ENCODE results near the gene FN3K.

FN3K gene

GRCh38 chr17:82750241-82750908, 15.0 kb downstream of the FN3K start:
- no peak for TF ChIP-seq CTCF (IDR thresholded peaks at IDR 0.05; ENCODE audit: extremely low read depth, insufficient read depth, missing control alignments)
- in situ Hi-C loops (cut with MboI; ENCODE audit: low pct_unique_long_range_greater_than_20kb, low sequenced_read_pairs, unreplicated experiment): no loop called here
- DNase-seq (ENCODE audit: low spot score): no peak

- DNase-seq (ENCODE audit: low spot score): no peak
- TF ChIP-seq CTCF (IDR thresholded peaks at IDR 0.05; ENCODE audit: extremely low read depth, insufficient read depth, missing control alignments): no peak
- in situ Hi-C loops (cut with MboI; ENCODE audit: low pct_unique_long_range_greater_than_20kb, low sequenced_read_pairs, unreplicated experiment): no loop called here
Measured at GRCh38 chr17:82751171-82751570, 15.8 kb downstream of the FN3K start.

- in situ Hi-C loops (cut with MboI; ENCODE audit: low pct_unique_long_range_greater_than_20kb, low sequenced_read_pairs, unreplicated experiment): no loop called here
- DNase-seq (ENCODE audit: low spot score): peak; percentile 99
- TF ChIP-seq CTCF (IDR thresholded peaks at IDR 0.05; ENCODE audit: extremely low read depth, insufficient read depth, missing control alignments): no peak
Measured at GRCh38 chr17:82751571-82752370, 16.4 kb downstream of the FN3K start, which contains the start of gene TBCD. Gene TBCD (plus strand): TSS chr17:82752065. CDS start chr17:82752194, 129 bp downstream.

GRCh38 chr17:82752371-82753200, 17.2 kb downstream of the FN3K start:
- DNase-seq (ENCODE audit: low spot score): peak; percentile 60
- in situ Hi-C loops (cut with MboI; ENCODE audit: low pct_unique_long_range_greater_than_20kb, low sequenced_read_pairs, unreplicated experiment): no loop called here
- TF ChIP-seq CTCF (IDR thresholded peaks at IDR 0.05; ENCODE audit: extremely low read depth, insufficient read depth, missing control alignments): no peak

- in situ Hi-C loops (cut with MboI; ENCODE audit: low pct_unique_long_range_greater_than_20kb, low sequenced_read_pairs, unreplicated experiment): no loop called here
Measured at GRCh38 chr17:82753201-82753464, 17.7 kb downstream of the FN3K start.

More at GRCh38 chr17:82753201-82753464, 17.7 kb downstream of the FN3K start:
- no peak for DNase-seq (ENCODE audit: low spot score)
- TF ChIP-seq CTCF (IDR thresholded peaks at IDR 0.05; ENCODE audit: extremely low read depth, insufficient read depth, missing control alignments): no peak

All from GM13977 (cell line).